ENCODE results near the gene TSPAN15. TPM values are rescaled to one million over a fixed set of nuclear protein-coding genes. Genes with fewer than 3 reads are reported as not detected.
A peak's percentile ranks its signal among the peaks of the same experiment; 100 is the strongest.
"Not testable (repeated sequence)": the region's sequence is repeated elsewhere in the genome, so short reads cannot be mapped to it uniquely, and the experiment has no call there.

The TSPAN15 gene
- total RNA-seq, 8 experiments from 2014 or later = 3.1 to 60.5 (median 6.6) TPM

GRCh38 chr10:69474742-69475432 lies 23.6 kb downstream of the TSPAN15 start:
- no peak overlapping the region for H3K4me3 ChIP-seq
- peak in 3 of 8 experiments; percentile 12 to 87 (median 79) for ATAC-seq (replicated peaks in 6 of 8)
- in situ Hi-C loops (cut with MboI; ENCODE audit: low pct_unique_long_range_greater_than_20kb in 2 of 9, low sequenced_read_pairs in 9 of 9, unreplicated experiment in 9 of 9) = no loop called here
- no peak overlapping the region for H3K27ac ChIP-seq
- WGBS, 10 experiments = 6 to 100% (median 83%) methylated on average over 1 to 3 of the region's 9 CpGs; no CpG with 5 or more reads in 3 of the 10 experiments
- H3K4me1 ChIP-seq (replicated peaks in 1 of 2) = peaks cover 5 to 7% of the 10 kb centered on the region in 2 donors

DNA sequence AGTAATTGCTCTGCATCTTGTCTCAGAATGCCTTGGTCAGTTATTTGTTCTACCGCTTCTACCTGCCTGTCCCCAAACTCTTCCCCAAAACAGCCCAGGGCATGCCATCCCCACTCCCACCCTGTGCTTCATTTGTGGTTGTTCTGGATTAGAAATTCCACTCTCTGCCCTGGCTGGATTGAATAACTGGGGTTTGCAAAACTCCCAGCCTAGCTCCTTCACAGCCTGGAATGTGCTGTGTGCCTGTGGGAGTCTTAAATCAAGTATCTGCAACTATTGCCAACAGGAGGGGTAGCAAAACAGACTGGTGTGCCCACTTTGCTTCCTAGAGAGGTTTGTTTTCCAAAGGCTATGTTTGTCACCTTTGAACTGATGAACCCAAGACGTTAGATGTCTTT lies 24.2 kb downstream of the TSPAN15 start:
- Histone ChIP-seq H3K4me1 (replicated peaks in 1 of 2) (peaks cover 8 to 10% of the 10 kb centered on the region in 2 donors), H3K4me3 (no peak overlapping the region), H3K27ac (no peak overlapping the region)
- in situ Hi-C loops (cut with MboI; ENCODE audit: low pct_unique_long_range_greater_than_20kb in 2 of 9, low sequenced_read_pairs in 9 of 9, unreplicated experiment in 9 of 9) = no loop called here
- peak in 1 of 8 experiments; percentile 9 for ATAC-seq (replicated peaks in 6 of 8)
- 33 to 91% (median 69%) methylated on average over 1 to 2 of the region's 2 CpGs; no CpG with 5 or more reads in 3 of the 10 experiments for WGBS, 10 experiments

GRCh38 chr10:69477968-69478597 lies 26.8 kb downstream of the TSPAN15 start:
- no peak overlapping the region for H3K27ac ChIP-seq
- in situ Hi-C loops (cut with MboI; ENCODE audit: low pct_unique_long_range_greater_than_20kb in 2 of 9, low sequenced_read_pairs in 9 of 9, unreplicated experiment in 9 of 9) = no loop called here
- WGBS, 10 experiments = 69 to 100% (median 80%) methylated on average over 1 to 6 of the region's 8 CpGs; no CpG with 5 or more reads in 3 of the 10 experiments
- no peak for ATAC-seq (replicated peaks in 6 of 8)
- peaks cover 8 to 10% of the 10 kb centered on the region in 2 donors for H3K4me1 ChIP-seq (replicated peaks in 1 of 2)
- no peak overlapping the region for H3K4me3 ChIP-seq

DNA sequence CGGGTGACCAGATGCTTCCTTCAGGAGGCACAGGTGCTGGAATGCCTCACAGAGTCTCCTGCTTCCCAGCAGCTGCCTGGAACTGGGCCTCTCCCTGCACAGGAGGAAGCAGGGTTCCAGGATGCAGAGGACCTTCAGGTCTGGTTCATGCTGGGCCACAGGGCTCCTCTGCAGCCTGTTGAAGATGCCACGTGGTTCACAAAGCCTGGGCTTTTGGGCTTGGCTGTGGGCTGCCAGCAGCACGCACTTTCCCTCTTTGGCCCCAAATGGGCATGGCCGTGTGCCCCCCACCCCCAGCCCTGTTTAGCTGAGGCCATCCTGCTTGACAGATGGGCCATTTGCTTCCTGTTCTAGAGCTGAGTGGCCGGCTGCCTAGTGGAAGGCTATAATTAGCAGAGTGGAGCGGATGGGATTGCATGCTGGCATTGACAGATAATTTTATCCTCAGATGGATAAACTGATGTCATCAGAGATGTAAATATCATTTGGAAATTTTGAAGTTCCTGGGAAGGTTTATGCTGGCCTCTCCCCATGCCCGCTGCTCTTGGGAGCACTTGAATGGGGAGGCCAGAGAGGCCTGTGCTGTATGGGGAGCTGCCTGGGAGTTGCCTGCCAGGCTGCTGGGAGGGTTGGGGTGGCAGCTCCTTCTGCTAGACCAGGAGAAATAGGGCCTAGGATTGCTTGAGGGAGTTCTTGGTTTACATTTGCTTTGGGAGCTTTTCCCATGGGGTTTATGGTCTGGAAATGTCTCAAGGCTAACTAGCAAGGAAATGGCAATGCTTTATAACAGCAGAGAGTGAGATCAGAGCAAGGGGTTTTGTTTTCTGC lies 28.2 kb downstream of the TSPAN15 start:
- peaks cover 8 to 10% of the 10 kb centered on the region in 2 donors for H3K4me1 ChIP-seq (replicated peaks in 1 of 2)
- 40 to 100% (median 60%) methylated on average over 1 to 4 of the region's 7 CpGs; no CpG with 5 or more reads in 3 of the 10 experiments for WGBS, 10 experiments
- in situ Hi-C loops (cut with MboI; ENCODE audit: low pct_unique_long_range_greater_than_20kb in 2 of 9, low sequenced_read_pairs in 9 of 9, unreplicated experiment in 9 of 9) = no loop called here
- H3K4me3 ChIP-seq = no peak overlapping the region
- ATAC-seq (replicated peaks in 6 of 8) = peak in 7 of 8 experiments; percentile 8 to 92 (median 87)
- no peak overlapping the region for H3K27ac ChIP-seq

DNA sequence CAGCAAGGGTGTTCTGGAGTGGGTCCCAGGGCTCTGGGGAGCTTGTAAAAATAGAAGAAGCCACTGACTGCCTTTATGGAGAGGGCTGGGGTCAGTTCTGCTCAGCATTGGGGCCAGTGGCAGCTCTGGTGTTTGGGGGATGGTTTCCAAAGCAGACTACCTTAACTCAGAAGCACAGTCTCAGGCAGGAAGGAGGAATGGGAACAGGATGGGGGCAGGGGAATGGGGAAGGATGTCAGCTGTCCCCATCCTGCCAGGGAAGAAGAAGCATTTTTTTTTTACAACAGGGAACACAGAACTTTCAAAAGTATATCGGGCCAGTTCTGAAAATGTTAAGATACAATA lies 28.8 kb downstream of the TSPAN15 start:
- WGBS, 10 experiments = 33 to 100% (median 67%) methylated on average over 1 of the region's 1 CpG; no CpG with 5 or more reads in 5 of the 10 experiments
- Histone ChIP-seq H3K27ac (no peak overlapping the region), H3K4me1 (replicated peaks in 1 of 2) (peaks cover 8 to 10% of the 10 kb centered on the region in 2 donors), H3K4me3 (no peak overlapping the region)
- in situ Hi-C loops (cut with MboI; ENCODE audit: low pct_unique_long_range_greater_than_20kb in 2 of 9, low sequenced_read_pairs in 9 of 9, unreplicated experiment in 9 of 9) = no loop called here
- peak in 1 of 8 experiments; percentile 30 for ATAC-seq (replicated peaks in 6 of 8)

GRCh38 chr10:69481305-69481704 lies 30.0 kb downstream of the TSPAN15 start:
- no peak for ATAC-seq (replicated peaks in 6 of 8)
- peaks cover 8 to 10% of the 10 kb centered on the region in 2 donors for H3K4me1 ChIP-seq (replicated peaks in 1 of 2)
- in situ Hi-C loops (cut with MboI; ENCODE audit: low pct_unique_long_range_greater_than_20kb in 2 of 9, low sequenced_read_pairs in 9 of 9, unreplicated experiment in 9 of 9) = no loop called here
- WGBS, 10 experiments = 80 to 100% (median 92%) methylated on average over 1 to 5 of the region's 6 CpGs; no CpG with 5 or more reads in 3 of the 10 experiments
- no peak overlapping the region for H3K4me3 ChIP-seq
- H3K27ac ChIP-seq = no peak overlapping the region

DNA sequence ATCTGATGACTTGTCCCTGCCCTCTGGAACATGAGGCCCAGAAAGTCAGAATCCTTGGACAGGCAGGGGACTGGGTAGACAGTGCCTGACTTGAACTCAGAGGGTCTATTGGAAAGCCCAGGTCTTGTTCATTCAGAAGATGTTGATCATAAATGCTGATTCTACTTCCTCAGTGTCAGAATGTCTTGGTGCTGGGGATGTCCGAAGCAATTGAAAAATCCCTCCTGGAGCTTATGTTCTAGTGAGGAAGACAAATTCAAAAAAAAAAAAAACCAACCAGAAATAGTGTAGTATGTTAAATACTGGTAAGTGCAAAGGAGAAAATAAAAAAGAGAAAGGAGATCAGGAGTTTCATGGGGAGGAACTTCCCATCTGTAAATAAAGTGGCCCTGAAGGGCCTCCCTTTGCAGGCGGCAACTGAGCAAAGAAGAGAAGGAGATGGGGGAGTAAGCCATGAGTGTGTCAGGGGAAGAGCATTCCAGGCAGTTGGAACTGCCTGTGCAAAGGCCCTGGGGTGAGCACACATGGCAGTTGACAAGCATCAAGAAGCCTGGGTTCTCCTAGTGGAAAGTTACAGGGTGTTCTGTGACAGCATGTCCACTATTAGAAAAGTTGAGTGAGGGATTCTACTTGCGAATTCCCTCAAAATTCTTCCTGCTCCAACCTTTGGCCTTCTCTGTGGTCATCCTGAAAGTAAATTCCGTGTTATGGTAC lies 30.7 kb downstream of the TSPAN15 start:
- WGBS, 10 experiments = 75 to 100% (median 100%) methylated on average over 1 to 4 of the region's 4 CpGs
- in situ Hi-C loops (cut with MboI; ENCODE audit: low pct_unique_long_range_greater_than_20kb in 2 of 9, low sequenced_read_pairs in 9 of 9, unreplicated experiment in 9 of 9) = no loop called here
- ATAC-seq (replicated peaks in 6 of 8) = no peak
- no peak overlapping the region for H3K4me3 ChIP-seq
- peaks cover 8 to 10% of the 10 kb centered on the region in 2 donors for H3K4me1 ChIP-seq (replicated peaks in 1 of 2)
- H3K27ac ChIP-seq = no peak overlapping the region

- WGBS, 10 experiments = 95 to 100% (median 100%) methylated on average over 1 to 3 of the region's 5 CpGs; no CpG with 5 or more reads in 6 of the 10 experiments
- in situ Hi-C loops (cut with MboI; ENCODE audit: low pct_unique_long_range_greater_than_20kb in 2 of 9, low sequenced_read_pairs in 9 of 9, unreplicated experiment in 9 of 9) = no loop called here
- Histone ChIP-seq H3K27ac (no peak overlapping the region), H3K4me3 (no peak overlapping the region), H3K4me1 (replicated peaks in 1 of 2) (peaks cover 8 to 10% of the 10 kb centered on the region in 2 donors)
- ATAC-seq (replicated peaks in 6 of 8) = no peak
Measured at GRCh38 chr10:69483963-69484362, 32.7 kb downstream of the TSPAN15 start.

DNA sequence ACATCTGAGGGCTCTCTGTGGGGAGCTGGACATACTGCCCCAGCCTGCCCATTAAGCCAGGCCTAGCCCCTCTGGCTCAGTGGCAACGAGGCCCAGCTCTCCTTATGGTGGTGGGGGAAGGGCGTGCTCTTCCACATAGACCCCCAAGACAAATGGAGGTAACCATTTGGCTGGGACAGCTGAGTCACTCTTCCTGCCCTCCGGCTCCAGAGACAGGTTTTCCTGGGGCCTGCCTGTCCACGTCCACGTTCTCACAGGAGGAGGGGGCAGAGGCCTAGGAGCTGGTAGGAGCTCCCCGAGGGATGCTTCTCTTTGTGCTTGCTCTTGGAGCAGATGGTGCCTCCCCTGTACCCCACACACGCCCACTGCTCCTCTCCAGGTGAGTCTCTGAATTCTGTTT lies 33.5 kb downstream of the TSPAN15 start:
- ATAC-seq (replicated peaks in 6 of 8) = no peak
- no peak overlapping the region for H3K27ac ChIP-seq
- 60 to 100% (median 93%) methylated on average over 1 to 4 of the region's 7 CpGs; no CpG with 5 or more reads in 6 of the 10 experiments for WGBS, 10 experiments
- in situ Hi-C loops (cut with MboI; ENCODE audit: low pct_unique_long_range_greater_than_20kb in 2 of 9, low sequenced_read_pairs in 9 of 9, unreplicated experiment in 9 of 9) = no loop called here
- no peak overlapping the region for H3K4me3 ChIP-seq
- peaks cover 3 to 4% of the 10 kb centered on the region in 2 donors for H3K4me1 ChIP-seq (replicated peaks in 1 of 2)

GRCh38 chr10:69486922-69487730 lies 35.9 kb downstream of the TSPAN15 start:
- no peak for ATAC-seq (replicated peaks in 6 of 8)
- H3K27ac ChIP-seq = no peak overlapping the region
- no peaks in the 10 kb centered on the region for H3K4me1 ChIP-seq (replicated peaks in 1 of 2)
- in situ Hi-C loops (cut with MboI; ENCODE audit: low pct_unique_long_range_greater_than_20kb in 2 of 9, low sequenced_read_pairs in 9 of 9, unreplicated experiment in 9 of 9) = no loop called here
- 51 to 92% (median 80%) methylated on average over 1 to 4 of the region's 9 CpGs; no CpG with 5 or more reads in 3 of the 10 experiments for WGBS, 10 experiments
- no peak overlapping the region for H3K4me3 ChIP-seq

GRCh38 chr10:69488149-69488844 lies 37.0 kb downstream of the TSPAN15 start:
- H3K4me1 ChIP-seq (replicated peaks in 1 of 2); H3K27ac ChIP-seq; ATAC-seq (replicated peaks in 6 of 8); in situ Hi-C loops (cut with MboI; ENCODE audit: low pct_unique_long_range_greater_than_20kb in 2 of 9, low sequenced_read_pairs in 9 of 9, unreplicated experiment in 9 of 9); H3K4me3 ChIP-seq: not testable (repeated sequence)
- WGBS, 10 experiments = 18 to 100% (median 83%) methylated on average over 2 to 4 of the region's 4 CpGs; no CpG with 5 or more reads in 1 of the 10 experiments
